Liver (tissue), 9 donors: Measurements from ENCODE around the gene SORCS2. TPM values are rescaled to one million over a fixed set of nuclear protein-coding genes. Genes with fewer than 3 reads are reported as not detected.

Experiments
- DNase-seq: peaks from one replicate; pipeline ENCODE4 v3.0.0-alpha.2; 2017; ENCODE audit warnings: low spot score
- H3K27ac ChIP-seq, 2 donors: one replicate each; pipeline ENCODE4 v1.7.0; 2013; ENCODE audit warnings: inconsistent platforms in 2 of 2, low read length in 2 of 2, control low read depth in 1 of 2, low read depth in 1 of 2, mild to moderate bottlenecking in 1 of 2
- H3K27me3 ChIP-seq, 4 donors: one replicate each; pipeline versions ENCODE4 v1.6.1 to v1.7.0; 2013; ENCODE audit warnings: low read length in 3 of 4, inconsistent platforms in 1 of 4, mild to moderate bottlenecking in 1 of 4, moderate library complexity in 1 of 4; ENCODE audit not compliant: control insufficient read depth in 4 of 4, insufficient read depth in 4 of 4
- H3K36me3 ChIP-seq, 4 donors: one replicate each; pipeline versions ENCODE4 v1.6.1 to v1.7.0; 2013; ENCODE audit warnings: low read length in 3 of 4, mild to moderate bottlenecking in 3 of 4, low read depth in 1 of 4, moderate library complexity in 1 of 4; ENCODE audit not compliant: control insufficient read depth in 4 of 4, insufficient read depth in 3 of 4
- H3K4me1 ChIP-seq, 4 donors: one replicate each; pipeline versions ENCODE4 v1.6.1 to v1.7.0; 2013; ENCODE audit warnings: low read length in 3 of 4, mild to moderate bottlenecking in 3 of 4, moderate library complexity in 1 of 4; ENCODE audit not compliant: control insufficient read depth in 4 of 4, insufficient read depth in 4 of 4
- H3K4me3 ChIP-seq, 3 donors: one replicate each; pipeline versions ENCODE4 v1.6.1 to v1.7.0; 2013; ENCODE audit warnings: low read length in 3 of 3, control low read depth in 1 of 3, low read depth in 1 of 3, mild to moderate bottlenecking in 1 of 3
- H3K9ac ChIP-seq, 2 donors: one replicate each; pipeline ENCODE4 v1.7.0; 2013; ENCODE audit warnings: low read length in 2 of 2, mild to moderate bottlenecking in 2 of 2, moderate library complexity in 2 of 2, control low read depth in 1 of 2, low read depth in 1 of 2
- H3K9me3 ChIP-seq, 4 donors: one replicate each; pipeline versions ENCODE4 v1.6.1 to v1.7.0; 2013; ENCODE audit warnings: low read length in 3 of 4; ENCODE audit not compliant: control insufficient read depth in 4 of 4
- EGR1 ChIP-seq, 2 donors: IDR thresholded peaks; 2 replicates each; pipeline ENCODE4 v1.6.1; 2016 to 2018; ENCODE audit warnings: antibody characterized with exemption in 2 of 2, low read depth in 2 of 2
- FOXA1 ChIP-seq: IDR thresholded peaks from 2 replicates; pipeline ENCODE4 v1.6.1; 2016; ENCODE audit warnings: antibody characterized with exemption
- FOXA2 ChIP-seq: IDR thresholded peaks from 2 replicates; pipeline ENCODE4 v1.6.1; 2016; ENCODE audit warnings: antibody characterized with exemption
- GABPA ChIP-seq, 2 donors: IDR thresholded peaks in 1 of 2; conservative IDR thresholded peaks in 1 of 2; 2 replicates each; pipeline ENCODE4 v1.6.1; 2016; ENCODE audit warnings: antibody characterized with exemption in 2 of 2, mild to moderate bottlenecking in 1 of 2, moderate library complexity in 1 of 2
- HNF4A ChIP-seq, 2 donors: conservative IDR thresholded peaks; 2 replicates each; pipeline ENCODE4 v1.6.1; 2016; ENCODE audit warnings: antibody characterized with exemption in 2 of 2, mild to moderate bottlenecking in 2 of 2
- JUND ChIP-seq, 2 donors: IDR thresholded peaks; 2 replicates each; pipeline ENCODE4 v1.6.1; 2016; ENCODE audit warnings: antibody characterized with exemption in 2 of 2
- NR2F2 ChIP-seq: IDR thresholded peaks from 2 replicates; pipeline ENCODE4 v1.6.1; 2016; ENCODE audit warnings: antibody characterized with exemption
- RAD21 ChIP-seq, 2 donors: IDR thresholded peaks; 2 replicates each; pipeline ENCODE4 v1.6.1; 2016; ENCODE audit warnings: antibody characterized with exemption in 2 of 2, mild to moderate bottlenecking in 2 of 2
- RXRA ChIP-seq, 2 donors: IDR thresholded peaks; 2 replicates each; pipeline ENCODE4 v1.6.1; 2017 to 2018; ENCODE audit warnings: antibody characterized with exemption in 2 of 2, mild to moderate bottlenecking in 1 of 2
- SP1 ChIP-seq: IDR thresholded peaks from 2 replicates; pipeline ENCODE4 v1.6.1; 2018; ENCODE audit warnings: antibody characterized with exemption, mild to moderate bottlenecking
- TAF1 ChIP-seq: conservative IDR thresholded peaks from 2 replicates; pipeline ENCODE4 v1.6.1; 2016; ENCODE audit warnings: antibody characterized with exemption, mild to moderate bottlenecking
- YY1 ChIP-seq: IDR thresholded peaks from 2 replicates; pipeline ENCODE4 v1.6.1; 2016; ENCODE audit warnings: antibody characterized with exemption, mild to moderate bottlenecking
- ZBTB33 ChIP-seq: IDR thresholded peaks from 2 replicates; pipeline ENCODE4 v1.6.1; 2016; ENCODE audit warnings: antibody characterized with exemption
- WGBS: extraction: QIAGEN DNeasy Blood & Tissue Kit; methylation state at CpG from one replicate; pipeline ENCODE4 v1.1.7; 2013; 5-methylcytosine and 5-hydroxymethylcytosine counted together
- polyA plus RNA-seq, 2 donors: library from polyadenylated mRNA; stranded (reverse) in 1 of 2; unstranded in 1 of 2; fragments of 200-250 nt in 1 of 2; fragments of >200 nt in 1 of 2; fragmentation: Nextera tagmentation in 1 of 2; extraction: Ambion mirVana in 1 of 2; gene quantifications; one replicate each; pipeline versions ENCODE4 v1.2.1 to v1.2.3, GENCODE V29; 2013 to 2015
- total RNA-seq, 2 donors: library from RNA; depleted of rRNA; stranded (reverse); fragments of >200 nt; gene quantifications; one replicate each; pipeline ENCODE4 v1.2.3, GENCODE V29; 2014
- TF ChIP-seq, protein P1 (sequence below): IDR thresholded peaks from 2 replicates; pipeline ENCODE4 v1.6.1; 2016; ENCODE audit warnings: antibody characterized with exemption
- donor health status: healthy.
- donor health status: healthy.
- donor health status: healthy.
- donor health status: healthy.
- donor health status: healthy.

The SORCS2 gene
- total and polyA plus RNA-seq, 4 donors: 0.10 to 1.4 (median 0.92) TPM

DNA sequence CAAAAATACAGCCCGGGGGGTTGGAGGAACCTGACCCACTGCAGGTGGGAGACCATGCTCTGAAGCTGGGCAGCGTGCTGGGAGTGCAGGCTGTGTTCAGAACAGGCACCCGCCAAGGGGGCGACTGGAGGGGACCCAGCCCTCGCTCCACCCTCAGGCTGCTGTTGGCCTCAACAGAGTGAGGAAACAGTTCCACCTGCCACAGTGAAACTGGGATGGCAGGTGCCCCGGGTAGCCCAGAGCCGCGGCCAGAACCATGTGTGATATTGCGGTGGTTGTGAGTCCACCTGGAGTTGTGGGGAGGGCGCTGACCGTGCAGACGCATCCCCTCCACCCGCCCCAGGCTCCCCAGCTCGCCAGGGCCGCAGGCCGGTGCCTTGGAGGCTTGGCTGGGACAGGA is 288.1 kb downstream of the SORCS2 start:
- H3K27ac ChIP-seq: no peak overlapping the region
- no peaks in the 10 kb centered on the region for H3K36me3 ChIP-seq
- TF ChIP-seq JUND (IDR thresholded peaks at IDR 0.05) (no peak), EGR1 (IDR thresholded peaks at IDR 0.05; ENCODE audit: low read depth in 2 of 2) (no peak), FOXA1 (no peak), RAD21 (IDR thresholded peaks at IDR 0.05) (no peak), RXRA (IDR thresholded peaks at IDR 0.05) (no peak), ZBTB33 (no peak), TAF1 (no peak), SP1 (no peak), NR2F2 (no peak), HNF4A (conservative IDR thresholded peaks at IDR 0.05) (no peak), GABPA (IDR thresholded peaks at IDR 0.05 in 1 of 2, conservative IDR thresholded peaks at IDR 0.05 in 1 of 2) (no peak), FOXA2 (no peak)
- TF ChIP-seq, protein P1, sequence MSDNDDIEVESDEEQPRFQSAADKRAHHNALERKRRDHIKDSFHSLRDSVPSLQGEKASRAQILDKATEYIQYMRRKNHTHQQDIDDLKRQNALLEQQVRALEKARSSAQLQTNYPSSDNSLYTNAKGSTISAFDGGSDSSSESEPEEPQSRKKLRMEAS: no peak
- no peak overlapping the region for H3K9ac ChIP-seq
- no peaks in the 10 kb centered on the region for H3K9me3 ChIP-seq
- H3K27me3 ChIP-seq: no peaks in the 10 kb centered on the region
- 93% methylated on average over 16 of the region's 16 CpGs for WGBS
- DNase-seq: no peak
- H3K4me1 ChIP-seq: no peaks in the 10 kb centered on the region
- no peak overlapping the region for H3K4me3 ChIP-seq

DNA sequence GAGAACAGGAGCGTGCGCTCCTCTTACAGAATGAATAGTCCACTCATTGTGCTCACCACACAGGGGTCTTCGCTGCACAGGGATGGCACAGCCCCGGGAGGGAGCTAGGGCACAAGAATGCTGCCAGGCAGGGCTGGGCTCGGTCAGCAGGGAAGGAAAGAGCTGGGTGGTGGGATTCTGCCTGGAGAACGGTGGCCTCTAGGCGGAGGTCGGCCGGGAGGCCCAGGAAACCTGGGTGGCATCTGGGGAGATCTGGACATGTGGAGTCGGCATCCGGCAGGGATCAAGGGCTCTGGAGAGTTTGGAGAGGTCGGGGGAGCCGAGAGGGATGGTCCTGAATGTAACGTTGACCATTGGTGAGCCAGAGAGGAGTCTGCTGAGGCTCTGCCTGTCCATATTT is 288.9 kb downstream of the SORCS2 start:
- Histone ChIP-seq H3K27ac (no peak overlapping the region), H3K9ac (no peak overlapping the region), H3K27me3 (no peaks in the 10 kb centered on the region), H3K4me1 (no peaks in the 10 kb centered on the region), H3K4me3 (no peak overlapping the region), H3K36me3 (no peaks in the 10 kb centered on the region), H3K9me3 (no peaks in the 10 kb centered on the region)
- TF ChIP-seq YY1 (no peak), RXRA (IDR thresholded peaks at IDR 0.05) (no peak)
- WGBS: 86% methylated on average over 14 of the region's 14 CpGs
- DNase-seq: no peak

- no peak for TF ChIP-seq RAD21 (IDR thresholded peaks at IDR 0.05)
- no peak for TF ChIP-seq EGR1 (IDR thresholded peaks at IDR 0.05; ENCODE audit: low read depth in 2 of 2)
- TF ChIP-seq, protein P1: no peak
- no peak for TF ChIP-seq FOXA1
- TF ChIP-seq NR2F2: no peak
- WGBS: 83% methylated on average over 7 of the region's 7 CpGs
- Histone ChIP-seq H3K27me3 (no peaks in the 10 kb centered on the region), H3K4me1 (no peaks in the 10 kb centered on the region), H3K27ac (no peak overlapping the region), H3K9ac (no peak overlapping the region), H3K36me3 (no peaks in the 10 kb centered on the region), H3K9me3 (no peaks in the 10 kb centered on the region), H3K4me3 (no peak overlapping the region)
- DNase-seq: no peak
Observed at GRCh38 chr4:7485096-7485495, 292.8 kb downstream of the SORCS2 start.
